GM19025 (cell line): ENCODE measurements around the gene DNAI2.

ENCODE experiments used
- ATAC-seq: cut with Tn5 transposase; IDR thresholded peaks from one replicate; pipeline ENCODE4 v1.9.1; 2021; ENCODE audit warnings: mild to moderate bottlenecking, low read depth, moderate library complexity; ENCODE audit not compliant: unreplicated experiment

The DNAI2 gene

GRCh38 chr17:74356646-74357465, 82.8 kb downstream of the DNAI2 start:
- ATAC-seq, result no peak

- no peak for ATAC-seq
Measured at GRCh38 chr17:74357466-74357809, 83.4 kb downstream of the DNAI2 start.

GRCh38 chr17:74358697-74359096, 84.7 kb downstream of the DNAI2 start:
- ATAC-seq, result no peak

- no peak for ATAC-seq
Measured at GRCh38 chr17:74359916-74360315, 85.9 kb downstream of the DNAI2 start.

- no peak for ATAC-seq
Measured at GRCh38 chr17:74360899-74361229, 86.8 kb downstream of the DNAI2 start.

- ATAC-seq, result no peak
Measured at GRCh38 chr17:74361230-74362068, 87.4 kb downstream of the DNAI2 start, which contains the start of gene BTBD17. BTBD17 (minus strand) TSS chr17:74361868; CDS start chr17:74361819, 49 bp downstream.

GRCh38 chr17:74362069-74362405, 88.0 kb downstream of the DNAI2 start:
- no peak for ATAC-seq

GRCh38 chr17:74362810-74363498, 88.9 kb downstream of the DNAI2 start:
- no peak for ATAC-seq
